Caco-2 (cell line): ENCODE results near the gene IP6K1. TPM values are rescaled to one million over a fixed set of nuclear protein-coding genes. Genes with fewer than 3 reads are reported as not detected.

ENCODE experiments used
- BruUV-seq: library from RNA; stranded (reverse); fragments of 400-500 nt; replicated peaks from 2 replicates; lab custom pipeline; 2021; lab: Mats Ljungman, UMichigan
- CTCF ChIA-PET: fragments of 300-600 bp; sonication (Branson Sonifier 250); formaldehyde crosslinking; loops from one replicate; lab custom pipeline; 2022; ENCODE audit warnings: antibody characterized with exemption; lab: Charles Lee
- POLR2A ChIA-PET: fragments of 300-600 bp; sonication (Branson Sonifier 250); formaldehyde crosslinking; loops from one replicate; lab custom pipeline; 2022; ENCODE audit warnings: antibody characterized with exemption; lab: Charles Lee
- DNase-seq, 2 experiments: peaks; one replicate each; pipeline versions ENCODE4 v3.0.0 to v3.0.0-alpha.2; 2020 to 2022
- H3K27me3 ChIP-seq: replicated peaks from 2 replicates; pipeline ENCODE4 v1.6.0; 2011; ENCODE audit warnings: low read length; ENCODE audit not compliant: control insufficient read depth, insufficient read depth
- H3K36me3 ChIP-seq: 2 replicates; pipeline ENCODE4 v1.5.1; 2011; ENCODE audit warnings: low read length; ENCODE audit not compliant: control insufficient read depth, insufficient read depth
- H3K4me1 ChIP-seq: fragments of 250-450 bp; sonication (Bioruptor Pico); 2 replicates; pipeline ENCODE4 v1.5.1; 2020; ENCODE audit warnings: mild to moderate bottlenecking
- H3K4me3 ChIP-seq: 2 replicates; pipeline ENCODE4 v1.5.1; 2011; ENCODE audit warnings: low read depth, mild to moderate bottlenecking, control low read depth, low read length
- H3K9me3 ChIP-seq: fragments of 250-450 bp; sonication (Bioruptor Pico); 2 replicates; pipeline ENCODE4 v1.5.1; 2020; ENCODE audit warnings: mild to moderate bottlenecking, moderate library complexity
- H3K27ac Mint-ChIP-seq: one replicate; pipeline ENCODE4 v1.8.0; 2022; ENCODE audit warnings: mixed read lengths; ENCODE audit not compliant: unreplicated experiment
- H3K27me3 Mint-ChIP-seq: one replicate; pipeline ENCODE4 v1.8.0; 2022; ENCODE audit warnings: mixed read lengths; ENCODE audit not compliant: insufficient read depth, unreplicated experiment
- H3K36me3 Mint-ChIP-seq: one replicate; pipeline ENCODE4 v1.8.0; 2022; ENCODE audit warnings: mild to moderate bottlenecking, mixed read lengths; ENCODE audit not compliant: insufficient read depth, unreplicated experiment
- H3K4me1 Mint-ChIP-seq: one replicate; pipeline ENCODE4 v1.8.0; 2022; ENCODE audit warnings: low read depth, mixed read lengths; ENCODE audit not compliant: unreplicated experiment
- H3K4me3 Mint-ChIP-seq: one replicate; pipeline ENCODE4 v1.8.0; 2022; ENCODE audit warnings: mild to moderate bottlenecking, moderate library complexity, mixed read lengths; ENCODE audit not compliant: unreplicated experiment
- H3K9me3 Mint-ChIP-seq: one replicate; pipeline ENCODE4 v1.8.0; 2022; ENCODE audit warnings: mixed read lengths; ENCODE audit not compliant: unreplicated experiment
- intact Hi-C: fragments of 100-400 bp; cut with micrococcal nuclease; formaldehyde crosslinking; loops from one replicate; pipeline ENCODE4 v1.10.0; 2022; ENCODE audit not compliant: unreplicated experiment
- total RNA-seq: library from RNA; stranded (reverse); gene quantifications from 2 replicates; pipeline ENCODE4 v1.2.3, GENCODE V29; 2022
- TF ChIP-seq, protein P1 (sequence below), 2 experiments: fragments of 200-600 bp in 1 of 2; IDR thresholded peaks; 1 replicate in 1 of 2; 2 replicates in 1 of 2; pipeline versions ENCODE4 v1.5.1 to v1.8.0; 2011 to 2022; ENCODE audit warnings: antibody characterized with exemption in 1 of 2, control low read depth in 1 of 2, inconsistent platforms in 1 of 2, low read depth in 1 of 2, low read length in 1 of 2, mild to moderate bottlenecking in 1 of 2, moderate library complexity in 1 of 2; ENCODE audit not compliant: insufficient read depth in 1 of 2, severe bottlenecking in 1 of 2, unreplicated experiment in 1 of 2

The IP6K1 gene
- total RNA-seq, 1 experiment from 2014 or later, result 35.5 TPM

DNA sequence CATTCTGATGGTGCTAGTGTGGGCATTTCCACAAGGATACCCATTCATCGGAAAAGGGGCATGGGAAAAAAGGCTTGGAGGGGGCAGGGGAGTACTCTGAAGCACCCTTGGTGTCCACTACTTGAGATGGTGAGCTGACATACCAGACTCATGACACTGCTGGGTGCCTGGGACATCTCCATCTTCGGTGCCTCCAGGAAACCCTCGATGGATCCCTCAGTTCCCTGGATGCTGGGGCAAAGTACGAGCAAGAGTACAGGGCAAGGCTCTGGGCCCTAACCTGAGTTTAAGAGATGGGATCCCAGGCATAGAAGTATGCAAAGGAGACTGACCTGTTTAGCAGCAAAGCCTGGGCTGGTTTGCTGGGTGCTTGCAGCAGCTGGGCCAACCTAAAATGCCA, 5.2 kb upstream of the IP6K1 start:
- POLR2A ChIA-PET, result no interaction called here
- Mint-ChIP-seq H3K27me3 (no peaks in the 10 kb centered on the region), H3K27ac (no peak overlapping the region), H3K4me1 (no peaks in the 10 kb centered on the region), H3K36me3 (peaks cover 6% of the 10 kb centered on the region), H3K4me3 (no peak overlapping the region), H3K9me3 (no peaks in the 10 kb centered on the region)
- intact Hi-C loops, result no loop called here
- Histone ChIP-seq H3K27me3 (no peaks in the 10 kb centered on the region), H3K9me3 (no peaks in the 10 kb centered on the region), H3K4me3 (no peak overlapping the region), H3K36me3 (no peaks in the 10 kb centered on the region), H3K4me1 (0 out of 2 replicates have a peak, but pooled peaks cover 7% of the 10 kb centered on the region)
- TF ChIP-seq, protein P1, sequence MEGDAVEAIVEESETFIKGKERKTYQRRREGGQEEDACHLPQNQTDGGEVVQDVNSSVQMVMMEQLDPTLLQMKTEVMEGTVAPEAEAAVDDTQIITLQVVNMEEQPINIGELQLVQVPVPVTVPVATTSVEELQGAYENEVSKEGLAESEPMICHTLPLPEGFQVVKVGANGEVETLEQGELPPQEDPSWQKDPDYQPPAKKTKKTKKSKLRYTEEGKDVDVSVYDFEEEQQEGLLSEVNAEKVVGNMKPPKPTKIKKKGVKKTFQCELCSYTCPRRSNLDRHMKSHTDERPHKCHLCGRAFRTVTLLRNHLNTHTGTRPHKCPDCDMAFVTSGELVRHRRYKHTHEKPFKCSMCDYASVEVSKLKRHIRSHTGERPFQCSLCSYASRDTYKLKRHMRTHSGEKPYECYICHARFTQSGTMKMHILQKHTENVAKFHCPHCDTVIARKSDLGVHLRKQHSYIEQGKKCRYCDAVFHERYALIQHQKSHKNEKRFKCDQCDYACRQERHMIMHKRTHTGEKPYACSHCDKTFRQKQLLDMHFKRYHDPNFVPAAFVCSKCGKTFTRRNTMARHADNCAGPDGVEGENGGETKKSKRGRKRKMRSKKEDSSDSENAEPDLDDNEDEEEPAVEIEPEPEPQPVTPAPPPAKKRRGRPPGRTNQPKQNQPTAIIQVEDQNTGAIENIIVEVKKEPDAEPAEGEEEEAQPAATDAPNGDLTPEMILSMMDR (IDR thresholded peaks at IDR 0.05; ENCODE audit: insufficient read depth in 1 of 2, low read depth in 1 of 2, low read length in 1 of 2, severe bottlenecking in 1 of 2, unreplicated experiment in 1 of 2), result no peak
- BruUV-seq, result no TSS peak
- CTCF ChIA-PET, result no interaction called here
- no peak for DNase-seq

- POLR2A ChIA-PET, result no interaction called here
- intact Hi-C loops, result no loop called here
- Mint-ChIP-seq H3K27me3 (no peaks in the 10 kb centered on the region), H3K9me3 (no peaks in the 10 kb centered on the region), H3K4me1 (no peaks in the 10 kb centered on the region), H3K27ac (no peak overlapping the region), H3K36me3 (peaks cover 8% of the 10 kb centered on the region), H3K4me3 (no peak overlapping the region)
- H3K9me3 ChIP-seq, result no peaks in the 10 kb centered on the region
- H3K27me3 ChIP-seq, result no peaks in the 10 kb centered on the region
- no peak overlapping the region for H3K4me3 ChIP-seq
- DNase-seq, result no peak
- no peaks in the 10 kb centered on the region for H3K36me3 ChIP-seq
- no TSS peak for BruUV-seq
- H3K4me1 ChIP-seq, result 0 out of 2 replicates have a peak, but pooled peaks cover 7% of the 10 kb centered on the region
- CTCF ChIA-PET, result interaction anchor here (0.9 kb wide), 1 partner anchor 10 kb away, joined by 3 read pairs; no protein-coding TSS in a partner anchor
- TF ChIP-seq, protein P1 (IDR thresholded peaks at IDR 0.05; ENCODE audit: insufficient read depth in 1 of 2, low read depth in 1 of 2, low read length in 1 of 2, severe bottlenecking in 1 of 2, unreplicated experiment in 1 of 2), result no peak
Observed at GRCh38 chr3:49790626-49791411, 4.5 kb upstream of the IP6K1 start.

DNA sequence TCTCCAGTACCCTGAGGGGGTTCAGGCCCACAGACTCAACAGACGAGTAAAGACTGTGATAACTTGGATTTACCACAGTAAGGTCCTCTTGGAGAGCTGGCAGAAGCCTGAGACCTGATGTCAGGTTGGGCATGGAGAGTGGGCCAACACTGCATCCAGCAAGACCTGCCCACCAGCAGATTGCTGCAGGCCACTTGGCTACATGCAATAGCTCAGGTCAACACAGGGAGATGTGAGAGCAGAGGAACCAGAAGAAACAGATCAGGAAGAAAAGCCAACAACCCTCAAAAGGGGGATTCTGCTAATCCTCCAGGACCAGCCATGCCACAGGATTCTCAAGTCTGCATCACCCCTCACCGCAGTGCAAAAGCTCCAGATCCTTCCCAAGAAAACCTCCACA, 1.7 kb upstream of the IP6K1 start:
- TF ChIP-seq, protein P1 (IDR thresholded peaks at IDR 0.05; ENCODE audit: insufficient read depth in 1 of 2, low read depth in 1 of 2, low read length in 1 of 2, severe bottlenecking in 1 of 2, unreplicated experiment in 1 of 2), result no peak
- no TSS peak for BruUV-seq
- ChIA-PET CTCF (no interaction called here), POLR2A (no interaction called here)
- H3K9me3 ChIP-seq, result no peaks in the 10 kb centered on the region
- Mint-ChIP-seq H3K9me3 (no peaks in the 10 kb centered on the region), H3K4me1 (no peaks in the 10 kb centered on the region), H3K36me3 (peaks cover 8% of the 10 kb centered on the region), H3K27ac (no peak overlapping the region), H3K4me3 (no peak overlapping the region), H3K27me3 (no peaks in the 10 kb centered on the region)
- no peak overlapping the region for H3K4me3 ChIP-seq
- H3K4me1 ChIP-seq, result peaks cover 7% of the 10 kb centered on the region; the same call in 1 of the 2 replicates
- H3K36me3 ChIP-seq, result no peaks in the 10 kb centered on the region
- no peaks in the 10 kb centered on the region for H3K27me3 ChIP-seq
- intact Hi-C loops, result loop anchor here (5.0 kb wide), 1 partner anchor 66 kb away; the partner anchor contains the start of gene GMPPB
- DNase-seq, result no peak
